HL-60 (cell line): ENCODE results near the gene CARMIL1.

Source experiments
- CTCF ChIP-seq: IDR thresholded peaks from one replicate; pipeline ENCODE4 v1.5.1; 2011; ENCODE audit warnings: low read length, control low read depth, inconsistent platforms; ENCODE audit not compliant: insufficient read depth
- GABPA ChIP-seq: IDR thresholded peaks from 2 replicates; pipeline ENCODE4 v1.6.1; 2012; ENCODE audit warnings: low read depth
- POLR2AphosphoS5 ChIP-seq: IDR thresholded peaks from 2 replicates; pipeline ENCODE4 v1.6.1; 2012; ENCODE audit warnings: low read depth
- REST ChIP-seq: IDR thresholded peaks from 2 replicates; pipeline ENCODE4 v1.6.1; 2012; ENCODE audit warnings: low read depth; ENCODE audit not compliant: insufficient replicate concordance
- SPI1 ChIP-seq: IDR thresholded peaks from 2 replicates; pipeline ENCODE4 v1.6.1; 2012; ENCODE audit warnings: low read depth, mild to moderate bottlenecking, borderline replicate concordance

DNA sequence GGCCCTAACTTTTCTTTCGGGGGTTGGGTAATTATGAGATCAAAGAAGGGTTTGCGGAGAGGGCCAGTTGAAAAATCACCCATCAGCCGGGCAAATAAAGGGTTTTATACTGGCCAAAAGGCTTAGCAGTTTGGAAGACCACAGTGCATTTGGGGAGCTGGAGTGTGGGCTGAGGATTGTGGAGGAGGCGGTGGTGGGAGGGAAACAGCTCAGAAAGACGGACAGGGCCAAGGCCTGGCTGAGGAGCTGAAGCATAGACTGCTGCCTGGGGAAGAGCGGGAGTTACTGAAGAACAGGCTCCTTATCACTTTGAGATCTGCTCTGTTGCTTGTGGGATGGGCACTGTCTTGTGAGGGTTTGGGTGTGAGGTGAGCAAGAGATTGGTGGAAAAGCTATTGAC lies 144.2 kb downstream of the CARMIL1 start:
- TF ChIP-seq CTCF (no peak), REST (no peak), SPI1 (no peak), POLR2AphosphoS5 (no peak), GABPA (no peak)
